T-helper 2 cell treated with Interferon-gamma antibody and Interleukin-4, amounts not matched to agents 100 ng/mL and 5 ng/mL, for 36 hours (primary cell): ENCODE measurements around the gene LRRC45. TPM values are rescaled to one million over a fixed set of nuclear protein-coding genes. Genes with fewer than 3 reads are reported as not detected.
"Not testable (repeated sequence)": the region's sequence is repeated elsewhere in the genome, so short reads cannot be mapped to it uniquely, and the experiment has no call there.

Source experiments
- intact Hi-C: fragments of 100-400 bp; cut with micrococcal nuclease; formaldehyde crosslinking; loops from one replicate; pipeline ENCODE4 v1.15.1; 2023
- total RNA-seq: library from RNA; stranded (reverse); gene quantifications from 2 replicates; pipeline ENCODE4 v1.2.3, GENCODE V29; 2022

LRRC45 gene
- 46.0 and 46.6 TPM in 2 replicates for total RNA-seq

GRCh38 chr17:82022981-82023446, at the start of gene LRRC45:
LRRC45 (plus strand) TSS chr17:82023305; CDS start chr17:82023644, 339 bp downstream.
- intact Hi-C loops: loop anchor here (1.0 to 5.0 kb wide), 7 partner anchors 14 to 151 kb away; partner anchors contain the start of genes ALYREF, ANAPC11, ARHGDIA and ASPSCR1

GRCh38 chr17:81973432-81973831, 49.7 kb upstream of the LRRC45 start:
- intact Hi-C loops: no loop called here

GRCh38 chr17:81976332-81977210, 46.5 kb upstream of the LRRC45 start:
- intact Hi-C loops: loop anchor here (1.0 kb wide), 2 partner anchors 8 to 47 kb away; partner anchors contain the start of gene LRRC45

- intact Hi-C loops: loop anchor here (1.0 kb wide), 2 partner anchors 9 to 46 kb away; partner anchors contain the start of gene LRRC45
Measured at GRCh38 chr17:81977211-81977808, 45.8 kb upstream of the LRRC45 start, which contains the start of gene ASPSCR1. ASPSCR1 (plus strand) TSS chr17:81977629; CDS start chr17:81977647, 18 bp downstream.

GRCh38 chr17:81978524-81979298, 44.4 kb upstream of the LRRC45 start:
- intact Hi-C loops: no loop called here

GRCh38 chr17:81980122-81980521, 43.0 kb upstream of the LRRC45 start:
- intact Hi-C loops: no loop called here

GRCh38 chr17:81980707-81981343, 42.3 kb upstream of the LRRC45 start:
- intact Hi-C loops: no loop called here

GRCh38 chr17:81981511-81981910, 41.6 kb upstream of the LRRC45 start:
- intact Hi-C loops: not testable (repeated sequence)

- intact Hi-C loops: no loop called here
Measured at GRCh38 chr17:81983011-81983638, 40.0 kb upstream of the LRRC45 start.

- intact Hi-C loops: no loop called here
Measured at GRCh38 chr17:81983639-81984373, 39.3 kb upstream of the LRRC45 start.

- intact Hi-C loops: no loop called here
Measured at GRCh38 chr17:81984773-81985410, 38.2 kb upstream of the LRRC45 start.

GRCh38 chr17:81986606-81987005, 36.5 kb upstream of the LRRC45 start:
- intact Hi-C loops: no loop called here

- intact Hi-C loops: no loop called here
Measured at GRCh38 chr17:81987161-81987770, 35.8 kb upstream of the LRRC45 start.

- intact Hi-C loops: no loop called here
Measured at GRCh38 chr17:81990836-81991683, 32.0 kb upstream of the LRRC45 start.

- intact Hi-C loops: no loop called here
Measured at GRCh38 chr17:81991684-81992305, 31.3 kb upstream of the LRRC45 start.

GRCh38 chr17:81992306-81993102, 30.6 kb upstream of the LRRC45 start:
- intact Hi-C loops: no loop called here
